Neuronal stem cell (in vitro differentiated cells): ENCODE results near the gene DDX56.

Experiments used
- DNase-seq: peaks from one replicate; pipeline ENCODE4 v3.0.0-alpha.2; 2013; ENCODE audit warnings: low spot score
- H2AFZ ChIP-seq: one replicate; pipeline ENCODE4 v1.6.1; 2013; ENCODE audit warnings: mild to moderate bottlenecking, low read length, inconsistent platforms
- H2AK5ac ChIP-seq: 2 replicates; pipeline ENCODE4 v1.6.1; 2013; ENCODE audit warnings: low read depth, mild to moderate bottlenecking, inconsistent platforms, low read length, moderate library complexity, mixed read lengths
- H2BK120ac ChIP-seq: 2 replicates; pipeline ENCODE4 v1.6.1; 2013; ENCODE audit warnings: low read depth, mild to moderate bottlenecking, inconsistent platforms, low read length, moderate library complexity, mixed read lengths
- H2BK12ac ChIP-seq: one replicate; pipeline ENCODE4 v1.6.1; 2013; ENCODE audit warnings: low read length, inconsistent platforms
- H2BK15ac ChIP-seq: 2 replicates; pipeline ENCODE4 v1.6.1; 2013; ENCODE audit warnings: mild to moderate bottlenecking, low read length, inconsistent platforms, mixed read lengths
- H2BK5ac ChIP-seq: one replicate; pipeline ENCODE4 v1.6.1; 2013; ENCODE audit warnings: inconsistent platforms, mild to moderate bottlenecking, low read length, moderate library complexity
- H3K14ac ChIP-seq: one replicate; pipeline ENCODE4 v1.6.1; 2013; ENCODE audit warnings: low read length, inconsistent platforms
- H3K18ac ChIP-seq: 2 replicates; pipeline ENCODE4 v1.6.1; 2013; ENCODE audit warnings: low read length, inconsistent platforms
- H3K23ac ChIP-seq: 2 replicates; pipeline ENCODE4 v1.6.1; 2013; ENCODE audit warnings: low read depth, mild to moderate bottlenecking, mixed read lengths, low read length, inconsistent platforms; ENCODE audit not compliant: poor library complexity
- H3K27ac ChIP-seq: replicated peaks from 3 replicates; pipeline ENCODE4 v1.5.1; 2013; ENCODE audit warnings: low read length, inconsistent platforms
- H3K27me3 ChIP-seq, 3 experiments: 2 replicates each; pipeline ENCODE4 v1.6.1; 2013; ENCODE audit warnings: low read length in 3 of 3, mild to moderate bottlenecking in 2 of 3, inconsistent platforms in 1 of 3, low read depth in 1 of 3, mixed read lengths in 1 of 3, moderate library complexity in 1 of 3; ENCODE audit not compliant: control insufficient read depth in 3 of 3, insufficient read depth in 3 of 3
- H3K36me3 ChIP-seq, 2 donors: replicated peaks in 1 of 2; 2 replicates each; pipeline ENCODE4 v1.6.1; 2013; ENCODE audit warnings: low read length in 2 of 2; ENCODE audit not compliant: control insufficient read depth in 2 of 2, insufficient read depth in 2 of 2
- H3K4ac ChIP-seq: 2 replicates; pipeline ENCODE4 v1.6.1; 2013; ENCODE audit warnings: inconsistent platforms, mild to moderate bottlenecking, low read length, moderate library complexity
- H3K4me1 ChIP-seq, 2 donors: 1 replicate in 1 of 2; 2 replicates in 1 of 2; pipeline ENCODE4 v1.6.1; 2013; ENCODE audit warnings: low read length in 2 of 2, low read depth in 1 of 2; ENCODE audit not compliant: control insufficient read depth in 2 of 2, insufficient read depth in 1 of 2
- H3K4me2 ChIP-seq: one replicate; pipeline ENCODE4 v1.6.1; 2013; ENCODE audit warnings: mild to moderate bottlenecking, low read length, inconsistent platforms; ENCODE audit not compliant: insufficient read depth, poor library complexity, severe bottlenecking
- H3K4me3 ChIP-seq, 2 donors: 2 replicates each; pipeline ENCODE4 v1.5.1; 2013; ENCODE audit warnings: low read length in 2 of 2, mild to moderate bottlenecking in 2 of 2, inconsistent platforms in 1 of 2, moderate library complexity in 1 of 2
- H3K79me1 ChIP-seq: one replicate; pipeline ENCODE4 v1.6.1; 2013; ENCODE audit warnings: low read depth, mild to moderate bottlenecking, inconsistent platforms, low read length, moderate library complexity
- H3K9ac ChIP-seq: one replicate; pipeline ENCODE4 v1.6.1; 2013; ENCODE audit warnings: mild to moderate bottlenecking, low read depth, low read length, inconsistent platforms; ENCODE audit not compliant: poor library complexity
- H3K9me3 ChIP-seq, 2 donors: replicated peaks in 1 of 2; 2 replicates each; pipeline versions ENCODE3 to v1.6.1; 2013; ENCODE audit warnings: low read length in 2 of 2, mild to moderate bottlenecking in 2 of 2, inconsistent platforms in 1 of 2, low read depth in 1 of 2, mixed read lengths in 1 of 2, moderate library complexity in 1 of 2; ENCODE audit not compliant: control insufficient read depth in 2 of 2, insufficient read depth in 1 of 2
- H4K8ac ChIP-seq: one replicate; pipeline ENCODE4 v1.6.1; 2013; ENCODE audit warnings: low read depth, mild to moderate bottlenecking, inconsistent platforms, low read length, moderate library complexity
- H4K91ac ChIP-seq: one replicate; pipeline ENCODE4 v1.6.1; 2013; ENCODE audit warnings: low read length, low read depth, mild to moderate bottlenecking, inconsistent platforms; ENCODE audit not compliant: poor library complexity
- WGBS, 2 donors: extraction: QIAGEN DNeasy Blood & Tissue Kit; methylation state at CpG; one replicate each; pipeline ENCODE4 v1.1.7; 2013; ENCODE audit warnings: missing lambda C conversion rate in 2 of 2, mixed read lengths in 1 of 2; ENCODE audit not compliant: insufficient read length in 2 of 2, insufficient replicate concordance in 1 of 2; ENCODE audit errors: extremely low coverage in 2 of 2; 5-methylcytosine and 5-hydroxymethylcytosine counted together

The DDX56 gene

DNA sequence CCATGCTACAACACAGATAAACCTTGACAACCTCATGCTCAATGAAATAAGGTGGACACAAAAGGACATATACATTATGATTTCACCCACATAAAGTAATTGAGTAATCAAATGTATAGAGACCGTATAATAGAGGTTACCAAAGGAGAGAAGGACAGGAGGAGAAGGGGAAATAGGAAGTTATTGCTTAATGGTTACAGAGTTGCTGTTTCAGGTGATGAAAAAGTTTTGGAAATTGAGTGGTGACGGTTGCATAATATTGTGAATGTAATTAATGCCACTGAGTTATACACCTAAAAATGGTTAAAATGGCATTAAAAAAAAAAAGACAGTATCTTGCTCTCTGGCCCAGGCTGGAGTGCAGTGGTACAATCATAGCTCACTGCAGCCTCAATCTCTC lies 31.2 kb upstream of the DDX56 start:
- Histone ChIP-seq H4K8ac (no peak overlapping the region), H2BK5ac (no peak overlapping the region), H3K9me3 (peaks cover 0 to 3% of the 10 kb centered on the region in 2 donors), H3K23ac (no peak overlapping the region), H2BK15ac (no peak overlapping the region), H2BK12ac (no peak overlapping the region), H3K14ac (no peak overlapping the region), H2BK120ac (no peak overlapping the region), H3K27me3 (peaks cover 0 to 4% (median 0%) of the 10 kb centered on the region in 3 experiments), H3K4me1 (peaks cover 4 to 6% of the 10 kb centered on the region in 2 donors), H3K27ac (no peak overlapping the region), H3K18ac (no peak overlapping the region), H3K79me1 (no peaks in the 10 kb centered on the region), H3K4ac (no peak overlapping the region), H3K4me3 (no peak overlapping the region), H2AK5ac (no peak overlapping the region), H4K91ac (no peak overlapping the region), H3K4me2 (no peak overlapping the region), H3K36me3 (peaks cover 0 to 7% of the 10 kb centered on the region in 2 donors), H2AFZ (no peak overlapping the region), H3K9ac (no peak overlapping the region)
- no peak for DNase-seq
- 100% methylated on average over 1 of the region's 2 CpGs; no CpG with 5 or more reads in 1 of the 2 donors for WGBS, 2 donors

DNA sequence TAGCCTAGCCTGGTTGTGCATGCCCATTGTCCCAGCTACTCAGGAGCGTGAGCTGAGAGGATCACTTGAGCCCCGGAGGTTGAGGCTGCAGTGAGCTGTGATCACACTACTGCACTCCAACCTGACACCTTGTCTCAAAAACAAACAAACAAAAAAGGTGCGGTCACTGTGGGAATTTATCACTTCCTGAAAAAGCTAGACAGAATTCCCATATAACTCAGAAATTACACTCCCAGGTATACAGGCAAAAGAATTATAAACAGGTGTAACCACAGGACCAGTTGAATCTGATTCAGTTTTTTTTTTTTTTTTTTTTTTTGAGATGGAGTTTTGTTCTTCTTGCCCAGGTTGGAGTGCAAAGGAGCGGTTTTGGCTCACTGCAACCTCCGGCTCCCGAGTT lies 29.5 kb upstream of the DDX56 start:
- H3K79me1 ChIP-seq, result no peaks in the 10 kb centered on the region

DNA sequence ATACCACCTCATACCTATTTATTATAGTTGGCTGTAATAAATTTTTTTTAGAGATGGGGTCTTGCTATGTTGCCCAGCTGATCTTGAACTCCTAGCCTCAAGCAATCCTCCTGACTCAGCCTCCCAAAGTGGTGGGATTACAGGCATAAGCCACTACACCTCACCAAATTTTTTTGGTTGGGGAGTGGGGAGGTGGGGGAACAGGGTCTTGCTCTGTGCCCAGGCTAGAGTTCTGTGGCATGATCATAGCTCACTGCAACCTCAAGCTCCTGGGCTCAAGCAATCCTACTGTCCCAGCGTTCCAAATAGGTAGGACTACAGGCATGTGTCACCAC lies 28.8 kb upstream of the DDX56 start:
- H2BK120ac ChIP-seq, result no peak overlapping the region
- H3K4me3 ChIP-seq, result no peak overlapping the region
- no peaks in the 10 kb centered on the region for H3K79me1 ChIP-seq
- H3K18ac ChIP-seq, result no peak overlapping the region
- no peak overlapping the region for H2AFZ ChIP-seq
- no peaks in the 10 kb centered on the region for H3K9me3 ChIP-seq
- no peak overlapping the region for H3K27ac ChIP-seq
- H3K4ac ChIP-seq, result no peak overlapping the region
- H2BK15ac ChIP-seq, result no peak overlapping the region
- no peak overlapping the region for H3K14ac ChIP-seq
- no peak overlapping the region for H2BK5ac ChIP-seq
- H2BK12ac ChIP-seq, result no peak overlapping the region
- WGBS, 2 donors, result no CpG with 5 or more reads among the region's 1 CpG
- H3K23ac ChIP-seq, result no peak overlapping the region
- no peak overlapping the region for H2AK5ac ChIP-seq
- H4K8ac ChIP-seq, result no peak overlapping the region
- DNase-seq, result no peak
- peaks cover 0 to 4% (median 0%) of the 10 kb centered on the region in 3 experiments for H3K27me3 ChIP-seq
- peaks cover 4% of the 10 kb centered on the region in 2 donors for H3K4me1 ChIP-seq
- H3K4me2 ChIP-seq, result no peak overlapping the region
- H4K91ac ChIP-seq, result no peak overlapping the region
- no peak overlapping the region for H3K9ac ChIP-seq
- H3K36me3 ChIP-seq, result no peaks in the 10 kb centered on the region

More for the DNA sequence above, 29.5 kb upstream of the DDX56 start:
- Histone ChIP-seq H3K27ac (no peak overlapping the region), H3K4me1 (peaks cover 4% of the 10 kb centered on the region in 2 donors), H3K27me3 (peaks cover 0 to 4% (median 0%) of the 10 kb centered on the region in 3 experiments), H3K23ac (no peak overlapping the region), H4K8ac (no peak overlapping the region), H2BK5ac (no peak overlapping the region), H3K4me3 (no peak overlapping the region), H4K91ac (no peak overlapping the region), H3K14ac (no peak overlapping the region), H3K9ac (no peak overlapping the region), H2AFZ (no peak overlapping the region), H2BK120ac (no peak overlapping the region), H3K18ac (no peak overlapping the region), H3K36me3 (peaks cover 0 to 4% of the 10 kb centered on the region in 2 donors), H3K4ac (no peak overlapping the region), H2BK12ac (no peak overlapping the region), H3K9me3 (peaks cover 0 to 3% of the 10 kb centered on the region in 2 donors), H2BK15ac (no peak overlapping the region), H2AK5ac (no peak overlapping the region), H3K4me2 (no peak overlapping the region)
- no CpG with 5 or more reads among the region's 6 CpGs for WGBS, 2 donors
- no peak for DNase-seq

DNA sequence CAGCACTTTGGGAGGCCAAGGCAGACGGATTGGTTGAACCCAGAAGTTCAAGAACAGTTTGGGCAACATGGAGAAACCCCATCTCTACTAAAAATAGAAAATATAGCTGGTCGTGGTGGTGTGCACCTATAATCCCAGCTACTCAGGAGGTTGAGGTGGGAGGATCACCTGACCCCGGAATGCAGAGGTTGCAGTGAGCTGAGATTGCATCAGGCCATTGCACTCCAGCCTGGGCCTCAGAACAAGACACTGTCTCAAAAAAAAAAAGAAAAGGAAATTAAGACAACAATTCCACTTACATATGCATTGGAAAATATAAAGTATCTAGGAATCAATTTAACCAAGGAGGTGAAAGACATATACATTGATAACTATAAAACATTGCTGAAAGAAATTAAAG lies 25.5 kb upstream of the DDX56 start:
- Histone ChIP-seq H3K4me3 (no peak overlapping the region), H2BK15ac (no peak overlapping the region), H2BK12ac (no peak overlapping the region), H3K79me1 (no peaks in the 10 kb centered on the region), H2BK120ac (no peak overlapping the region), H3K4me2 (no peak overlapping the region), H3K4ac (no peak overlapping the region), H3K4me1 (no peaks in the 10 kb centered on the region), H3K9me3 (no peaks in the 10 kb centered on the region), H3K36me3 (no peaks in the 10 kb centered on the region), H3K18ac (no peak overlapping the region), H3K9ac (no peak overlapping the region), H3K14ac (no peak overlapping the region), H4K91ac (no peak overlapping the region), H2BK5ac (no peak overlapping the region), H3K23ac (no peak overlapping the region), H3K27ac (no peak overlapping the region), H4K8ac (no peak overlapping the region), H2AK5ac (no peak overlapping the region), H2AFZ (no peak overlapping the region), H3K27me3 (peaks cover 0 to 4% (median 0%) of the 10 kb centered on the region in 3 experiments)
- WGBS, 2 donors, result no CpG with 5 or more reads among the region's 3 CpGs
- DNase-seq, result no peak
